Measurements from ENCODE around the gene TMEM132D. TPM values are rescaled to one million over a fixed set of nuclear protein-coding genes. Genes with fewer than 3 reads are reported as not detected.

TMEM132D gene
- total RNA-seq, 2 donors from 2014 or later, result 4.4 to 14.2 TPM

DNA sequence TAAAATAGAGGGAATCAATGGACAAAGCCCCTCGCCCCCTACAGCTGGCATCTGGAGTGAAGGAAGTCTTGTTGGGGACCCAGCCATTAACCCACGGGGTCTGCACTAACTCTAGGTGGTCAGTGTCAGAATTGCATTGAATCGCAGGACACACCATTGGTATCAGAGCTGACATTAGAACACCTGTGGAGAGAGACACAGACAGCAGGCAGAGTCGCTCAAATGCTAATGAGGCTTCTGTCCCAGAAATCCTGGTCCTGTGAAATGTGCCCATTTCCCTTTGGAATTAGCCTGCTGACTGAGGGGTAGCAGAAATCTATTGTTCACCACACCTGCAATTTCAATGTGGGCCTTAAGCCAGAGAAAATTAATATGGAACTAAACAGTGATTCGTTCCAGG is 33.0 kb downstream of the TMEM132D start:
- H3K4me3 Mint-ChIP-seq, result peak overlapping the region; percentile 12
- peaks cover 49% of the 10 kb centered on the region for H3K4me1 Mint-ChIP-seq
- H3K9ac ChIP-seq (ENCODE audit: extremely low read depth, low read length, poor library complexity, severe bottlenecking), result no peak overlapping the region
- peaks cover 6% of the 10 kb centered on the region for H3K36me3 ChIP-seq (ENCODE audit: control insufficient read depth, insufficient read depth, low read length)
- H3K9me3 ChIP-seq (ENCODE audit: control insufficient read depth, low read length), result no peaks in the 10 kb centered on the region
- no peak overlapping the region for H3K4me3 ChIP-seq (ENCODE audit: low read length)
- H3K27ac ChIP-seq (ENCODE audit: low read depth, low read length), result no peak overlapping the region
- H3K27me3 ChIP-seq (ENCODE audit: control insufficient read depth, insufficient read depth, low read length, poor library complexity, severe bottlenecking), result no peaks in the 10 kb centered on the region
- no peak for DNase-seq
- TF ChIP-seq, protein P1, sequence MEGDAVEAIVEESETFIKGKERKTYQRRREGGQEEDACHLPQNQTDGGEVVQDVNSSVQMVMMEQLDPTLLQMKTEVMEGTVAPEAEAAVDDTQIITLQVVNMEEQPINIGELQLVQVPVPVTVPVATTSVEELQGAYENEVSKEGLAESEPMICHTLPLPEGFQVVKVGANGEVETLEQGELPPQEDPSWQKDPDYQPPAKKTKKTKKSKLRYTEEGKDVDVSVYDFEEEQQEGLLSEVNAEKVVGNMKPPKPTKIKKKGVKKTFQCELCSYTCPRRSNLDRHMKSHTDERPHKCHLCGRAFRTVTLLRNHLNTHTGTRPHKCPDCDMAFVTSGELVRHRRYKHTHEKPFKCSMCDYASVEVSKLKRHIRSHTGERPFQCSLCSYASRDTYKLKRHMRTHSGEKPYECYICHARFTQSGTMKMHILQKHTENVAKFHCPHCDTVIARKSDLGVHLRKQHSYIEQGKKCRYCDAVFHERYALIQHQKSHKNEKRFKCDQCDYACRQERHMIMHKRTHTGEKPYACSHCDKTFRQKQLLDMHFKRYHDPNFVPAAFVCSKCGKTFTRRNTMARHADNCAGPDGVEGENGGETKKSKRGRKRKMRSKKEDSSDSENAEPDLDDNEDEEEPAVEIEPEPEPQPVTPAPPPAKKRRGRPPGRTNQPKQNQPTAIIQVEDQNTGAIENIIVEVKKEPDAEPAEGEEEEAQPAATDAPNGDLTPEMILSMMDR (conservative IDR thresholded peaks at IDR 0.05), result no peak
- peaks cover 17% of the 10 kb centered on the region for H3K4me1 ChIP-seq (ENCODE audit: control insufficient read depth, insufficient read depth, low read length)
- H3K9me3 Mint-ChIP-seq, result peaks cover 4% of the 10 kb centered on the region
- H3K27ac Mint-ChIP-seq, result peak overlapping the region; percentile 11
- peaks cover 3% of the 10 kb centered on the region for H3K27me3 Mint-ChIP-seq (ENCODE audit: insufficient read depth)
- H3K36me3 Mint-ChIP-seq (ENCODE audit: low read depth), result peaks cover 9% of the 10 kb centered on the region
- WGBS, 2 experiments (ENCODE audit: insufficient coverage in 1 of 2, insufficient read length in 1 of 2), result 52 to 56% methylated on average over 5 of the region's 5 CpGs

DNA sequence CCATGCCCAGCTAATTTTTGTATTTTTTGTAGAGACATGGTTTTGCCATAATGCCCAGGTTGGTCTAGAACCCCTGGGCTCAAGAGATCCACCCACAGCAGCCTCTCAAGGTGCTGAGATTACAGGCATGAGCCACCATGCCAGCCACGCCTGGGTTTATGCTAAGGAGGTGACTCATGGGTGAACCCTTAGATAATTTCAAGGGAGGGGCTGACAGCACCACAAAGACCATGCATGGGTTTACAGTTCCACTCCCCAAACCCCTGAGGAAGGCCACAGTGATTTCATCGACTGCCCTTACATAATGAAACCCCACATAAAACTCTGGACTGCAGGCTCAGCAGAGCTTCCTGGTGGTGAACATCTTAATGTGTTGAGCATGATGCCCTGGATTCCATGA is 33.7 kb downstream of the TMEM132D start:
- H3K4me3 ChIP-seq (ENCODE audit: low read length), result no peak overlapping the region
- no peaks in the 10 kb centered on the region for H3K27me3 ChIP-seq (ENCODE audit: control insufficient read depth, insufficient read depth, low read length, poor library complexity, severe bottlenecking)
- peaks cover 17% of the 10 kb centered on the region for H3K4me1 ChIP-seq (ENCODE audit: control insufficient read depth, insufficient read depth, low read length)
- H3K9ac ChIP-seq (ENCODE audit: extremely low read depth, low read length, poor library complexity, severe bottlenecking), result no peak overlapping the region
- no peak overlapping the region for H3K27ac ChIP-seq (ENCODE audit: low read depth, low read length)
- Mint-ChIP-seq H3K27ac (peak overlapping the region; percentile 11), H3K36me3 (ENCODE audit: low read depth) (peaks cover 11% of the 10 kb centered on the region), H3K4me1 (peaks cover 49% of the 10 kb centered on the region), H3K27me3 (ENCODE audit: insufficient read depth) (peaks cover 3% of the 10 kb centered on the region), H3K4me3 (no peak overlapping the region), H3K9me3 (peaks cover 8% of the 10 kb centered on the region)
- 80 to 100% methylated on average over 1 to 2 of the region's 2 CpGs for WGBS, 2 experiments (ENCODE audit: insufficient coverage in 1 of 2, insufficient read length in 1 of 2)
- no peak for DNase-seq
- peaks cover 2% of the 10 kb centered on the region for H3K36me3 ChIP-seq (ENCODE audit: control insufficient read depth, insufficient read depth, low read length)
- peaks cover 5% of the 10 kb centered on the region for H3K9me3 ChIP-seq (ENCODE audit: control insufficient read depth, low read length)
- TF ChIP-seq, protein P1 (conservative IDR thresholded peaks at IDR 0.05), result no peak

- peaks cover 44% of the 10 kb centered on the region for H3K4me1 Mint-ChIP-seq
- 93 to 99% methylated on average over 8 of the region's 8 CpGs for WGBS, 2 experiments (ENCODE audit: insufficient coverage in 1 of 2, insufficient read length in 1 of 2)
- no peak overlapping the region for H3K27ac ChIP-seq (ENCODE audit: low read depth, low read length)
- H3K36me3 ChIP-seq (ENCODE audit: control insufficient read depth, insufficient read depth, low read length), result no peaks in the 10 kb centered on the region
- H3K27me3 Mint-ChIP-seq (ENCODE audit: insufficient read depth), result peaks cover 3% of the 10 kb centered on the region
- no peak overlapping the region for H3K27ac Mint-ChIP-seq
- no peak overlapping the region for H3K9ac ChIP-seq (ENCODE audit: extremely low read depth, low read length, poor library complexity, severe bottlenecking)
- H3K36me3 Mint-ChIP-seq (ENCODE audit: low read depth), result peaks cover 23% of the 10 kb centered on the region
- peaks cover 20% of the 10 kb centered on the region for H3K9me3 Mint-ChIP-seq
- no peak overlapping the region for H3K4me3 Mint-ChIP-seq
- no peaks in the 10 kb centered on the region for H3K27me3 ChIP-seq (ENCODE audit: control insufficient read depth, insufficient read depth, low read length, poor library complexity, severe bottlenecking)
- H3K9me3 ChIP-seq (ENCODE audit: control insufficient read depth, low read length), result peaks cover 16% of the 10 kb centered on the region
- DNase-seq, result no peak
- TF ChIP-seq, protein P1 (conservative IDR thresholded peaks at IDR 0.05), result no peak
- peaks cover 13% of the 10 kb centered on the region for H3K4me1 ChIP-seq (ENCODE audit: control insufficient read depth, insufficient read depth, low read length)
- H3K4me3 ChIP-seq (ENCODE audit: low read length), result no peak overlapping the region
Measured at GRCh38 chr12:129868575-129868974, 35.2 kb downstream of the TMEM132D start.
